ENCODE results near the gene ANO4.

Gene ANO4

DNA sequence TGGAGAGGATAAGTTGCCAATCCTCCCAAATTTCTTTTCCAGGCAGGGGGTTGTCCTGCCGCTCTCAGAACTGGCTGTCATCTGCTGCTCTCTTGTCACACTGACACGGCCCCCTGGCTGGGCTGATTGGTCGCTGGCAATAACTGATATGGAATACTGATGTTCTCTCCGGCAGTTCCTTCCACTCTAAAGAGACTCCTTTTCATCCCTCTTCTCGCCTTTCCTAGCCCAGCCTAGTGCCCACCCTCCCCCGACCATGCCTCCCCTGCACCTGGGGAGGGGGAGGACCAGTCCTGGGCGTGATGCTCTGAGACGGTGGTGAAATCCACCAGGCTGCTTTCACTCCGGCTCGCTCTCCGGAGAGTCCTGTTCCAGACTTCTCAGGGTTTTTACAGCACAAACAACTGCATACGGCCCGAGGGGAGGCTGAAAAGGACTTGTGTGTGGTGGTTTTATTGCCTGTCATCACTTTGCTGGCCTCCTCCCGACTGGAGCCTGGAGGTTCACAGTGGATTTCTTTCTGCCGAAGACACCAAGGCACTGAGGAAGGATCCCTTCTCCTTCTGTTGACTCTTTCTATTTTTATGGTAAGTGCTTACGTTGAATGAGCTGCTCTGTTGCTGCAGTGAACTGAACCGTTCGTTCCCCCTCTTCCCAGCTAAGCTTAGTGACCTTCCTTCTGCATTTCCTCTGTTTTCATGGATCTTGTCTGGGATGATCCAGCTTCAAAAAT, at the start of gene ANO4:
ANO4 (plus strand) TSS at position 336 of the 733 bp plus-strand sequence. CDS start 107,010 bp downstream, outside the sequence.
- no peak for DNase-seq

DNA sequence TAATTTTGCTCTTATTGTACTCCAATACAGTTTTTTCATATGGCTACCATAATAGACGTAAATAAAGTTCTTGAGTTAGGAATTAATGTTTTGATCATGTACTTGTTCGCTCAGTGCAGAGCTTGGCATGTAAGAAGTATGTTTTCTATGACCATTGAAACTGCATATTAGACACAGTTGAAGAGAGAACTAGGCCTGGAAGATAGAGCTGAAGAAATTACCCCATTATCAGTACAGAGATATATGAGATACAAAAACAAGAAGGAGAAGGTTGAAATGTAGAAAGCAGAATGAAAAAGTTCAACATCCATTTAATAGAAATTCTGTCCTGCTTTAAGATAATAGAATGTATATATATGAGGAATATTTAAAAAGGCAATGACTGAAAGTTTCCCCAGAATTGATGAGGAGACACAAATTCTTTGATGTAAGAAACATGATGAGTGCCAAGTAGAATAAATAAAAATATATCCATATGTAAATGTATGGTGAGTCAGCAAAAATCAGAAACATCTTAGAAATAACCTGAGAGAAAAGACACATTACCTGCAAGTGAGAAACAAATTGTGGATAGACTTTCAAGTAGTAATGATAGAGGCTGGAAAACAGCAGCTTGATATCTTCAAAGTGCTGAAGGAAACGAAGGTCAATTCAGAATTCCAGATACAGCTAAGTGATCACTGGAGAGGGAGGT, 49.1 kb upstream of the ANO4 start:
- no peak for DNase-seq

DNA sequence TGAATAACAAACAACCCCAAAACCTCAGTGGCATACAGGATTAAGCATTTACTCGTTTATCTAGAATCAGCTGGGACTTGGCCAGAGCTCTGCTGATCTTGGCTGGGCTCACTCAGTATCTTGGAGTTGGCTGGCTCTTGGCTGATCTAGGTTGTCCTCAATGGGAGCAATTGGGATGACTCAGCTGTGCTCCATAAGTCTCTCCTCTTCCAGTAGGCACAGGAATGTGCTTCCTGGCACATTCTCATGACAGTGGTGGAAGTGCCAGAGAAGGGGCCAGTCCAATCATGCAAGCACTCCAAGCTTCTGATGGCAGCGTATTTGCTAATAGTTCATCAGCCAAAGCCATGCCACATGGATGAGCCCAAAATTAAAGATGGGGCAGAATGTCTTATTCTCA, 41.7 kb upstream of the ANO4 start:
- peak; percentile 74 to 91 for DNase-seq

DNA sequence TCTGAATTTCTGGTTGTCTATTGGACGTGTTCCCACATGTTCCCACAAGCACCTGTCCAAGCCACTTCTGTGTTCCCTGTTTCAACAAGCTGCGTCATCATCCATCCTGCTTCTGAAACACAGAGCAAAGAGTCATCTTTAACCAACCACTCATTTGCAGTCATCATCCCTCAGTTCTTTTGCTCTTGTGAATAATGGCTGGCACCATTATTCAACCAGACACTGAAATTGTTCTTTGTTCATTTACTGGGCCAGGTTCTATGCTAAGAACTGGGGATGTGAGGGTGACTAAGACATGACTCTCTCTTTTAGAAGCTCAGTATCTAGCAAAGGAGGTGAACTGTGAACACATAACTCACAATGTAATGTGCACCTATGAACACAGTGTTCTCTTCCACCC, 40.7 kb upstream of the ANO4 start:
- DNase-seq: no peak

DNA sequence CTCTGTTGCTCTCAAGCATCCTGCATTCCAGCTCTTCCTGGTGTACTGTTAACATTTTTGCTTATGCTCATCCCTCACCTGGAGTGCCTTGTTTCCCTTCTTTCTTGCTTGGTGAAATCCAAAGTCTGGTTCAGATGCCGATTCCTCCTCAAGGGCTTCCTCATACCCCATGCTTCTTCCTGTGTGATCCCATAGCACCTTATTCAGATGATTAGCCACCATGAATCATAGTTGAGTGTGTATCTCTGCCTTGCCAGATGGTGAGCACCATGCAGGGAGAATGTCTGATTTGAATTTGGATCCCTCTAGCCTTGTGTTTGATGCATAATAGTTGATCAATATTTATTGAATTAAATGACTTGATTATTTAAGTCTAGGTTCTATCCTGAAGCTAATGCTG, 39.4 kb upstream of the ANO4 start:
- no peak for DNase-seq

DNA sequence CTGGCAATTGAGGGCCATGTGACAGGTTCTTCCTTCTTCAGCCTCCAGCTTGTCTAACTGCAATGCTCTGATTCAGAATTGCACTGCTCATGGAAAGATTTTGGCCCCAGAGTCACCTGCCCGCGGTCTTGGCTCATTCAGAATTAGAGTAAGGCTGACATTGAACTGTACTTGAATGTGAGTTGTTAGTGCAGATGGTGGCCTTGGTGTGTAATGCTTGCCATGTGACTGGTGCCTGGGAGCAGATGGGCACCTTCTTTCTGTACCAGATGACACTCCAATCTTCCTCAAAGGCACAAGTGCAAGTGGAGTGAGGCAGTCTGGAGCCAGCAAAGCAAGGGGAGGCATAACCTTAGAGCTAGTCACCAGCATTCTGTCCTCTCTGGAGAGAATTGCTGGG, 36.5 kb upstream of the ANO4 start:
- DNase-seq: peak; percentile 14 to 83

DNA sequence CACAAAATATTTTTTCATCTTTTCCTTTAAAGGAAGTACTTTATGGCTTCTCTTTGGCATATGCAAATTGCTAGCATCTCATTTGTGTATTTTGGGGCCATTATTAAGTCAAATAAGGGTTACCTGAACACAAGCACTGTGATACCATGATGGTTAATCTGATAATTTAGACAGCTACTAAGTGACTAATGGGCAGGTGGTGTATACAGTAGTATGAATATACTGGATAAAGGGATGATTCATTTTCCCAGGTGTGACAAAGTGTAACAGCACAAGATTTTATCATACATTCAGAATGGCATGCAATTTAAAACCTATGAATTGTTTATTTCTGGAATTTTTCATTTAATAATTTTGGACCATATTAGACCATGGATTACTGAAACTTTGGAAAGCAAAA, 27.2 kb upstream of the ANO4 start:
- no peak for DNase-seq

DNA sequence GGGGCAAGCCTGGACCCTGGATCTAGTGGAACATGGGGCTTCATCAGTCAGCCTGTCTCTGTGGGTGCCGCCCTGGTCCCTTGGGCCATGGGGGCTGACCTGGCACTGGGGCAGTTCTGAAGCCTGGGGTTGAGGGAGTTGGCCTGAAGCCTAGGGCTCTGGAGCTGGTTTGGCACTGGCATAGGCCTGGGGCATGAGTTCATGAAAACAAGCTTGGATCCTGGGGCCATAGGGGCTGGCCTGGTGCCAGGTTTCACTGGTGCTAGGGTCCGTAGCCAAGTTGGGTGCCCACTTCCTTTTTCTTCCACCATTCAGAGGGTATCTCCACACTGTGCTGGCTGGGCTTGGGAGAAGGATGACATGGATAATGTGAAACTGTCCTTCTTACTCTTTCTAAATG, 26.6 kb upstream of the ANO4 start:
- DNase-seq: peak in 1 of 2 experiments; percentile 23

DNA sequence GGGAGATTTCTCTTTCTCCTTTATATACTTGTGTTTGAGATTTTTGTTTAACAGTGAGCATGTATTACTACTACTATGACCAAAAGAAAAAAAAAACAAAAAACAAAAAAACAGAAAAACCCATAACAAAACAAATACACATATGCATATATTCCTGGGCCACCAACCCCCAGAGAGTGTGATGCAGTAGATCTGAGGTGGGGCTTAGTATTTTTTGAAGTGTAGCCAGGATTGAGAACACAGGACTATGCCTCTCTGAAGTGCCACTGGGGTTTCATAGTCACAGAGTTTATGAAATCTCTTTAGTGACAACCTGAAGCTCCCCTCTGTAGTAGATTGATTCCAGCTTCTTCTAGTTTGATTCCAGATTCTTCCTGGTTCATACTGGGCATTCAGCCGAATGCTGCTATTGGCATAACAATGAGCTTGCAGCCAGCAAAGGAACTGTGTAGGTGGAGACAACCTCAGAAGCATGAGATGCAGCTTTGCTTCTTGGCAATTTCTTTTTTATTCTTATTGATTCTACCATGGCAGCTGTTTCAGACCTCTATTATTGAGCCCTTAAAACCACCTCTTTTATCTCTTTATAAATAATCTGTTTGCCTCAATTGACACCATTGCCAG, 15.5 kb upstream of the ANO4 start:
- no peak for DNase-seq

DNA sequence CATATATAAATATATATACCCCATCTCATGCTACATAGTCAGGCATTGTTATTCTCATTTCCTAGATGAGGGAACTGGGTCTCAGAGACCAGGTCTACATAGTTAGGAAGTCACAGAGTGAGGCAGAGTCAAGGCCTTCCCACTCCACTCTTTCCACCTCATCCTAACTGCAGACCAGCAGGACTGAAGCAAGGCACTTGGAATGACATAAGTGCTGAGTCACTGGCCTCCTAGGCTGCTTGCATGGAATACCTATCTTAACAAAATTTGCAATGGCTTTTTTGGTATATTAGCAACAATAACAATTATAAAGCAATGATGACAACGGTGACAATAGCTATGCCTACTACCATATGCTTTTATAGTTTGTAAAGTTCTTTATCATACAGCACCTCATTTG, 5.4 kb upstream of the ANO4 start:
- DNase-seq: no peak

DNA sequence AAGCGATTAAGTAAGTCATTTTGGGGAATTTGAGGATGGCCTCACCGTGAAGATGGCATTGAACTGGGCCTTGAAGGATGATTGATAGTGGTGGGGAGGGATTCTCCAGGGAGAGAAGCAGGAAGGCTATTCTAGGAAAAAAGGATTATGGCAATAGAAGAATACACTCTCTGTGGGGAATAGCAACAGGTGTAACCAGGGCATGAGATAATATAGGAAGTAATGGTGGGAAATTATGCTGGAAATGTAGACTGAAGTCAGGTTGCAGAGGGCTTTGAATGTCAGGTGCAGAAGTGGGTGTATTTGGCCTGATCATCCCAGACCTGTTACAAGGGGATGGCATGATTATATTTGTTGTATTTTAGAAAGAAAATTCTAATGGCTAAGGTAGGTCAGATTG, 4.6 kb upstream of the ANO4 start:
- no peak for DNase-seq

DNA sequence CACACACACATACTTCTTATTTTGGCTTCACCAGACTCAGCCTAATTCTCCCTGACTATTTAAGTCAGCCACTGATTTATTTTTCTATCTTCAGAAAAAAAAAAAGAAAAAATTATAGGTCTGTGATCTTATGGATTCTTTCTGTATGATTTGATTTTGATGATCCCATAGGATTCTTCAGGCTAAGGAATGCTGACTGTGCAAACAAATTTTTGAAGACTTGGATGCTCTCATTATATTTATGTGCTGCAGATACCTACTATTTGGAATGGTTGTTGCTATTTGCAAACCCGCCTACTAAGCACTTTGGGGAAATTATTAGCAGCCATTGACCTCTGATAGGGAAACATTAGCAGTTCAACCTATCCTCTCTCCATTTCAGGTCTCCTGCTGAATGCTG, 4.0 kb upstream of the ANO4 start:
- no peak for DNase-seq

DNA sequence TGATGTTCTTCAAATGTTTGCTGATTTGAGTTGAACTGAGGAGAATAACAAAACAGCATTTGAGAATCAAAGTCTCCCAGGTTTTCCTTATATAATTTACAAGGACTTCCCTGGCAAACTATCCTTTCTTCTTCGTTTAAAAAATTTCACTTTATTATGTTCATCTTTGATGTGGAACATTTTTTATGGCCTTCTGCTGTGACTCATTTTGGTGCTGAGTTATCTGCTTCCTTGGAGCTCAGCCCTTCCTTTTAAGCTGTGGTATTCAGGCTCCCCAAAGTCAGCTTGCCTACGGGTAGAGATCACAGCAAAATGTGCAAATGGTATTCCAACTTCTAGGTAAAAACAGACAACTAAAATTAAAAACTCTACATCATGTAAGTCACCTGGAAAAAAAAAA, 1.4 kb upstream of the ANO4 start:
- DNase-seq: no peak

DNA sequence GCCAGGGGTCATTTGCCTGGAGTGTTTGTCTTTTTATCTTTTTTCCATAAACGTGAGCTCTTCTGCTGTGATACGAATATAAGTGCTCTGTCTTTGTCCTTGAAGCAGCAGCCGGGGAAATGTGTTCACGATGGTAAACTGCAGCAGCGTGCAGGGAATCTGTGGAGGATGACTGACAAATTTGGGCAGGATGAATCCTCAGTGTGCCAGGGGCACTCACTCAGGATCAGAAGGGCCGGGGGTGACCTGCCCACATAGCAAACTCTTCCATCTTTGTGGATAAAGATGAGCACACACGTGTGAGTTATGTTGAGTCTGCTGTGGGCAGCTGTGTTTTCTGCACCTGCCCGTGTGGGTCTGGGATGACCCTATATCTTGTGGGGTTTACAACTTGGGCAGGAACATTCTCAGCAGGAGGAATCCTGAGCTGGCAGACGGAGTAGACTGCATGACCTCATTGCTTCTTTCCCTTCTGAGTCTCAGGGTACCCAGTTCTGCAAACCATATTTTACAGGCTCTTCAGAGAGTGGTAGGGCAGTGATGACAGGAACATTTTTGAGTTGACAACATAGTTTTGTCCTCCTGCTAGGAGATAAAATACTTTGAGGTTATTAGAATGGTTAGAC, 711 bp downstream of the ANO4 start:
- DNase-seq: no peak

DNA sequence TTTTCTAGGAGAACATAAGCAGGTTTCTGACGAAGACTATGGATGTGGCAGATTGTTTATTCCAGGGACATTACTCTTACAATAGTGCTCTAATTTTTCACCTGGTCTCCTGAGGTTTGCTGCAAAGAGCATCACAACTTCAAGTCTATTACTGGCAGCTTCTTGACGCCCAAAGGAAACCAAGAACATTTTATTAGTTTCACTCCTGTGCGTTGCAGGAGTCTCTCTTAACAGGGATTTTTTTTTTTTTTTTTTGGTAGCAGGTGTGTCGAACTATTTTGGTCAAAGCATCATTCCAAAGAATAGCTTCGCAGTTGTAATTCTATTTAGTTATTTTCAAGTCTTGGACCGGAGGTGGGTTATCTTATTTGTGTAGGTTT, 1.2 kb downstream of the ANO4 start:
- DNase-seq: no peak

DNA sequence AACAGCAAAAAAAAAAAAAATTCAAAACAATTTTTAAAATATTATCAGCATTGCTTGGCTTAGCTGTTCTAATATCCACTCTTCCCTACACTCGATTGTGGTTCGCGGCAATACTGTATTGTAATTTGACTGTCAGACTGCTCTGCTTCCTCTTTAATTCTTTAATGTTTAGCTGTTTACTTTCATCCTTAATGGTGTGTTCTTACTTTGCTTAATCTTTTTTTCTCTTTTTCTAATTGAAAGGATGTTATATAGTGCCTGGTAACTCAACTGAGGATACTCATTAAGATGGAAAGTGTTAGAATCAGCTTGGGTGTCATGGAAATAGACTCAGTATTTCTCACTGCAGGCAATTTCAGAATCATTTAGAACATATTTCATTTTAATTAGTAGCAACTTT, 2.0 kb downstream of the ANO4 start:
- DNase-seq: no peak

DNA sequence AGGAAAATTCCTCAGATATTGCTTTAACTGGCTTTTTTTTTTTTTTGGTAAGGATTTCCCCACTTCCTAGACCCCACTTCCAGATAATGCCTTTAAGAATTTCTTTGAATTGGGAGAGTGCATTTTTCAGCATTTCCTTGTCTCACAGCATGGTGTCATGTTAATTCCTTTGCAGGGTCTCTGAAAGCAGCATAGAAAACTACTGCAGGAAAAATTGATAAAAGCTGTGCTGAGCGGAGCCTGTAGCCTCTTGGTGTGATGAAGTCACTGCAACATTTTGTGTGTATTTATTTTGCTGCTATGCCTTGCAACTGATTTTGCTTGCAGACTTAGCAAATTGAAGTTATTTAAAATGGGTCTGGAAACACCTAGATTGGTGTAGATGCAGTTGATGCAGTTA, 2.7 kb downstream of the ANO4 start:
- DNase-seq: no peak

DNA sequence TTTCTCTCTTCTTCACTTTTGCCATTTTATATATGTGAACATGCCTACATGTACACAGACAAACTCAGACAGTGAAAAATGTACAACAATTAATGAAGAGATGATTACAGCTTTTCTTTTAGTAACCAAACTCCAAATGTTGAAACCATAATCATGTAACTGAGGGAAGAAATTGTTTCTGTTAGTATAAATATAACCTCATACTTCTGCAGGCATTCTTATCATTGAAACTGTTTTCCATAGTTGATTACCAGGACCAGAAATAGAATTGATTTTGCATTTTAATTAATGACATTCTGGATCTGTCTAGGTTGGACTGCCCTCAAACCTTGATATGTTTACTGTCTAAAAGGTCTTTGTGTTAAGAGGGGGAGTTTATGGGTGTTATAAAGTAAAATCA, 3.2 kb downstream of the ANO4 start:
- DNase-seq: no peak

DNA sequence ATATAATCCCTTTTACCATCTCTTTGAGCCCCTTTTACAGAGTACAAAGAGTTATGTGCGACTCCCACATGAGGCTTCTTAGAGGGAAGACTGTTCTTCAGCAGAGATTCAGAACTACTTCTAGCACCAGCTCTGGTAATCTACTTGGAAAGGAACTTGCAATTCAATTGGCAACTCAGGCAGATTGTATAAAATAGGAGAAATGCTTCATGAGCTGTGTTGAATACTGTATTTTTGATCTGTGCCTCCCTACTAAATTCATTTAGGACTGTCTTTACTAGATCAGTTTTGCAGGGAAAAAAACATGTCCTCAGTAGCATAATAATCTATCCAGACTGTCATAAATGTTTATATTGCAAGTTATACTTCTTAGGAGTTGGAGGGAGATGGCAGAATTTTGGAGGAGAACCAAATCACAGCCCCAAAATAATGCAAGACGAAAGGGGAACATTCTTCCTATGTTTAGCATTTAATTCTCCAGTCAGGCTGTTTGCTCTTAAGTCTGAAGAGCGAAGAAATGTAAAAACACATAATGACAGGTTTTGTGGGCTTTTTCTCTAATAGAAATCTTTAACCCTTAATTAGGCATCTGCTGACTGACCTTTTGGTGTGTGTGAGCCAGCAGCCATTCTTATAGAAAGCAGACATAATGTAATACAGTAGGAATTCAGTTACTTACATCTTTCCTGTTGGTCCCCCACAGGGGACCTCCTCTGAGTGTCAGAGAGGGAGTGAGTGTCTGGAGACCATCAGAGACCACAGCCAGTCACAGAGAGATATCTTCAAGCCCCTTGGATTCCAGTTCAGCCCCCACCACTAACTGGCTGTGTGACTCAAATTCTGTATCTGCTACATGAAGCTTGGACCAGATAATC, 3.9 kb downstream of the ANO4 start:
- DNase-seq: no peak

DNA sequence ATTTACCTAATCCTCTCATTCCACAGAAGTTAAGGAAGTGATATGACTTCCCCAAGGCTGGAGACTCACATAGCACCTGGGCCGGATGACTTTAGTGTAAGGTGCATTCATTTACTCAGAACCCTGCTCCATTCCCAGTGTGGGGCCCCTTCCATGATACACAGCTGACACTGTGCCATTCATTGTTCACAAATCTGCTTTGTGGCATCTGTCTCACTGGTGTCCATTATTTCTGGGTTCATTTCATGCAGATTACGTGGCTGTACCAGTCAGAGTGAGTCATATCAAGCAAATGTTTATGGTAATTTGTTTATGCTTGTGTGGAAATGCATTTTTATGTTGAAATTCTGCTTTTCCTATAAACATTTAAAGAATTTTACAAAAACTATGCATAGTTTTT, 5.2 kb downstream of the ANO4 start:
- no peak for DNase-seq

DNA sequence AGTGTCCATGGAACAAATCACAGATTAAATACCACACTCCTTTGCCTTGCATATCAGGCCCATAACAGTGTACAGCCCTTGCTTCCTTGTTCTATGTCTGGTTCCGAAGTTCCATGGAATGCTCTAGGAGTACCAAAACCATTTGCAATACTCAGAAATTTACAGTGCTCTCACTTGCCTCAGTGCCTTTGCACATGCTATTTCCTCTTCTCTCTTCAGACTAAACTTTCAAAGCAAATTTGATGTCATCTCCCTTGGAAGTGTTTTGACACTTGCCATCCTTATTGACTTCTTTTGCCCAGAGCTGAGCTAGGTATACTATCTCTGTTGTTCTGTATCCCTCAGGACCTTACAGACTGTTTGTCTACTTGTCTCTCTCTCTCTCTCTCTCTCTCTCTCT, 6.1 kb downstream of the ANO4 start:
- DNase-seq: no peak

DNA sequence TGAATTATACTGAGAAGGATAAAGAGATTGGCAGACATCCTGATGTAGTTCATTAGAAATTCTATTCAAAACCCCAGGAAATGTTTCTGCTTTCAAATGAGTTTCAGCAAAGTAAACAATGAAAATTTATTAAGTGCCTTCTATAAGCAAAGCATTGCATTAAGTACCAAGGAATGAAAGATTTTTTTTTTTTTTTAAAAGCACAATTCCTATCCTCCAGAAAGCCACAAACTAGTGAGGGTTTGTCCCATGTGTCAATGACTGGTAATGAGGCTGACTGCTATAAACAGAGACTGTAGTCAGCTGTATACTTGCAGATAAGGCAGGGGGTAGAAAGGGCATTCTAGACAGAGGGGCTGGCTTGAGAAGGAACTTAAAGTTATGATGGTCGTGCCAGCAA, 6.7 kb downstream of the ANO4 start:
- DNase-seq: no peak

DNA sequence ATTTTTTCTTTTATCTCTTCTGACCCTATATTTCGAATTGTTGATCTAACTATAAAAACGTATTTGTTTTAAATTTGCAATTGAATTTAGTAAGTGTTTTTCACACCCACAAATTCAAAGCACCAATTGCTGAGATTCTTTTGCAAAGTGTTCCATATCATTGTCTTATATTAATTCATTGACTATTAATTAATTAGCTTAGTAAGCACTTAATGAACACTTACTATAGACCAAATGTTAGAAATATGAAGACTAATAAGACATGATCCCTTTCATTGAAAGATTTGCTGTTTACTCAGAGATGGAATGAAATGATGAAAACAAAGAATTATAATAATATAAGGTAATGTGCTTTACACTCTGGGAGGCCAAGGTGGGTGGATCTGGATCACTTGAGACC, 14.2 kb downstream of the ANO4 start:
- DNase-seq: no peak

Measured in NCI-H446 (cell line).